ENCODE results near the gene MAPRE2.

Gene MAPRE2

DNA sequence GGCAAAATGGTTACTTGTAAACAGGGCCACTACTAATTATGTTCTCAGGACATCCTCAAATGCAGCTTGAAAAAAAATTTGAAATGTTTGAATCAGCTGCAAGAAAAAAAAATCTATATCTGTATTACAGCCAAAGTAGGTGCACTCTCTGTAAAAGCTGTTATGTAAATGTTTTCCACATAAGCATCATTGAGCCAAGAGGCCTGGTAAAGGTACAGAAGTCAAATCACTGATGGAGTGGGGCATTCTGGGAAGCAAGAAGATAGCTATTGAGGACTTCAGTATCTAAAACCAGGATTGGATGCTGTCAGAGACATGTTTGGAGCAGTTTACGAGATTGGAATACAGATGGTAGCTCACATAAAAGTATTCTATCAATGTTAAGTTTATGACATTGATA lies 80.3 kb downstream of the MAPRE2 start:
- no peak overlapping the region for H3K4me3 ChIP-seq (ENCODE audit: low read length)
- TF ChIP-seq ZNF274 (IDR thresholded peaks at IDR 0.05; ENCODE audit: low read depth, low read length), result no peak

- H3K4me3 ChIP-seq (ENCODE audit: low read length), result no peak overlapping the region
- TF ChIP-seq ZNF274 (IDR thresholded peaks at IDR 0.05; ENCODE audit: low read depth, low read length), result no peak
Observed at GRCh38 chr18:35122586-35123224, 81.5 kb downstream of the MAPRE2 start.

DNA sequence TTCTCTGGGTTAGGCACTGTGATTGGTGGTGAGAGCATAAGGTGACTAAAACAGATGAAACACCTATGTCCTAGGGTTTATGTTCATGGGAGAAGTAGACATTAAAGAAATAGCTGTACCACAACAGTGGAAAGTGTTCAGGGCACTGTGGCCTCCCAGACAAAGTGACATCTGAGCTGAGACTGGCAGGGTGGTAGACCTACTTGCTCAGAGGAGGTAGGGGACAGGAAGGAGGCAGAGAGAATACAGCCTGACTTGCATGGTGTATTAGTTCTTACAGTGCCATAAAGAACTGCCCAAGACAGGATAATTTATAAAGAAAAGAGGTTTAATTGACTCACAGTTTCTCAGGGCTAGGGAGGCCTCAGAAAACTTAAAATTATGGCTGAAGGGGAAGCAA lies 82.6 kb downstream of the MAPRE2 start:
- no peak for TF ChIP-seq ZNF274 (IDR thresholded peaks at IDR 0.05; ENCODE audit: low read depth, low read length)
- H3K4me3 ChIP-seq (ENCODE audit: low read length), result no peak overlapping the region

- no peak for TF ChIP-seq ZNF274 (IDR thresholded peaks at IDR 0.05; ENCODE audit: low read depth, low read length)
- no peak overlapping the region for H3K4me3 ChIP-seq (ENCODE audit: low read length)
Observed at GRCh38 chr18:35127201-35127600, 86.0 kb downstream of the MAPRE2 start.

DNA sequence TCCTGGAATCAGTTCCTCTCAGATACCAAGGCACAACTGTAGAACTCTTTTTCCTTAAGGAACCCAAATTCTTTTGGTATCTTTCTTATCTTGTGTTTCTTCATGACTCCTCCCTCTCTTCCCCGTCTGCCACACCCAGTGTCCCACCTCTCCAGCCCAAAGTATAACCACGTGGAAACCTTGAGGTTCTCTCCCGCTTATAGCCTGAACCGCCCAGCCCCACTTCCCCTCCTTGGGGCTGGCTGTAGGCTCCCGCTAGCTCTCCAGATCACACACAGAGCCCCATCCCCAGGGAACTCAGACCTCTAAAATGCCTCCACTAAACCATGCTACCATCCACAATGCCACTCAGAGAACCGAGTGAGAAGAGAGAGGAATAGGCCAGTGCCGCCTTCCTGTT lies 87.5 kb downstream of the MAPRE2 start:
- TF ChIP-seq ZNF274 (IDR thresholded peaks at IDR 0.05; ENCODE audit: low read depth, low read length), result no peak
- no peak overlapping the region for H3K4me3 ChIP-seq (ENCODE audit: low read length)

DNA sequence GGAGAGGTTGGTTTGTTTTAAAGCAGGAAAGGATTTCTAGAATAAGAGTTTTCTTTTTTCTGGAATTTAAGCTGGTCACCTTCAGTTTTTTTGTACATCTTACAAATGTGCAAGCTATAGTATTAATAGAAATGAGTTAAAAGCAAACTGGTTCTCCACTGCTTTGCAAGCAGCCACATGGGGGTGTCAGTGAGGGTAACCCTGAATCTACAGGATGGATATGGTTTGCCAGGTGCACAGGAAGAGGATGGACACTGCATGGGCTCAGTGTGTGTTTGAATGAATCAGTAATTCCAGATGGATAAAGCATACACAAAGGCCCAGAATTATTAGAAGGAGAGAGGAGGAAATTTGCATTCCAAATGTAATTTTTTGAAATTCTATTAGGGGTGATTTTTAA lies 89.0 kb downstream of the MAPRE2 start:
- no peak for TF ChIP-seq ZNF274 (IDR thresholded peaks at IDR 0.05; ENCODE audit: low read depth, low read length)

GRCh38 chr18:35131387-35132020 lies 90.3 kb downstream of the MAPRE2 start:
- H3K4me3 ChIP-seq (ENCODE audit: low read length), result no peak overlapping the region
- no peak for TF ChIP-seq ZNF274 (IDR thresholded peaks at IDR 0.05; ENCODE audit: low read depth, low read length)

More for the DNA sequence above, 89.0 kb downstream of the MAPRE2 start:
- H3K4me3 ChIP-seq (ENCODE audit: low read length), result no peak overlapping the region

DNA sequence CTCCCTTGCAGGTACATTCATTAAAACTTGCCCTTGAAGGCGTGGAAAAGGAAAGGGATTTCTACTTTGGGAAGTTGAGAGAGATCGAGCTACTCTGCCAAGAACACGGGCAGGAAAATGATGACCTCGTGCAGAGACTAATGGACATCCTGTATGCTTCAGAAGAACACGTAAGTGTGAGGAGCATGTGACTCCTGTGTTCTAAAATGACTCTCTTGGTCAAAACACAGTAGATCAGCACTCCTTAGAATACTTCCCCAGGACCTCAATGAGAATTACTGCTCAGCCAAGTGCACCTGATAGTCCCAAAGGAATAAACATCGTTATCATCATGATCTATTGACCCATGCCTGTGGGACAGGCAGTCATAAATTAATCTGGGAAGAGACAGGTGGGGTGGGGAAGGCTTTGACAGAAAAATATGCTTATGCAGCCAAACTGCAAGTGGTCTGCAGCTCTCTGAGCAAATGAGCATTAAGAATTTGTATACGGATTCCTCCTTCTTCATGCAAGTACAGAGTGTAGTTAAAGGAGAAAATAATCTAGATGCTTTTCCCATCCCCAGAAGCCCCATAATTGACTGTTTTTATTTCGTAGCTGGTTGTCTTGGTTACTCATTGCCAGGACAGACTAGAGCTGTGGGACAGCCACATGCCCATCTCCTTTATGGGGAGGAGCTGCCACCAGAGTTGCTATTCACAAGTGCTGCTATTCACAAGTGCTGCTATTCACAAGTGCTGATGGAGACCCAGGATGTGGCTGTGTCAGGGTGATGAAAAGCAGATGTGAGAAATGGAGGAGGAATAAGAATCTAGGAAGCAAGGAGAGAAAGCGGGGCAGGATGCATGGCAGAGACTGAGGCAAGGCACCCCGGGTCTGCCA lies 91.0 kb downstream of the MAPRE2 start:
- no peak for TF ChIP-seq ZNF274 (IDR thresholded peaks at IDR 0.05; ENCODE audit: low read depth, low read length)
- H3K4me3 ChIP-seq (ENCODE audit: low read length), result no peak overlapping the region

GRCh38 chr18:35134190-35134730 lies 93.0 kb downstream of the MAPRE2 start:
- no peak for TF ChIP-seq ZNF274 (IDR thresholded peaks at IDR 0.05; ENCODE audit: low read depth, low read length)

GRCh38 chr18:35134791-35135531 lies 93.7 kb downstream of the MAPRE2 start:
- no peak for TF ChIP-seq ZNF274 (IDR thresholded peaks at IDR 0.05; ENCODE audit: low read depth, low read length)
- no peak overlapping the region for H3K4me3 ChIP-seq (ENCODE audit: low read length)

More at GRCh38 chr18:35134190-35134730, 93.0 kb downstream of the MAPRE2 start:
- H3K4me3 ChIP-seq (ENCODE audit: low read length), result no peak overlapping the region

DNA sequence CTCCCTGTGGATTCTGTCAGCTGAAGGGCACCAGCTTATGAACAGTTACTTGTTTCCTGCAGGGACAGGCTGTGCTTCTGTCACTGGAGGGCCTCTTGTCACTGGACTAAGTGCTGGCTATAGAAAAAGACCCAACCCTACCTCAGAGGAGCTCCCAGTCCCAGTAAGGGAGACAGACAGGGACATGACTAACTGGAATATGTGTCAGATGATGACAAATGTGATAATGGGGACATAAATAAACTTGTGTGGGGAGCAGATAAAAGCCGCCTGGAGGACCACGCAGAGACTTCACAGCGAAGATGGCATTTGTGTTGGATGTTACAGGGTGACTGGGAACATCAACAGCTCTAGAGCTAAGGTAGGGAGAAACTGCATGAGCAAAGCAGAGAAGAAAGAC lies 95.0 kb downstream of the MAPRE2 start:
- TF ChIP-seq ZNF274 (IDR thresholded peaks at IDR 0.05; ENCODE audit: low read depth, low read length), result no peak
- H3K4me3 ChIP-seq (ENCODE audit: low read length), result no peak overlapping the region

- no peak for TF ChIP-seq ZNF274 (IDR thresholded peaks at IDR 0.05; ENCODE audit: low read depth, low read length)
Observed at GRCh38 chr18:35136885-35137284, 95.7 kb downstream of the MAPRE2 start.

GRCh38 chr18:35137632-35138031 lies 96.4 kb downstream of the MAPRE2 start:
- TF ChIP-seq ZNF274 (IDR thresholded peaks at IDR 0.05; ENCODE audit: low read depth, low read length), result no peak
- no peak overlapping the region for H3K4me3 ChIP-seq (ENCODE audit: low read length)

More at GRCh38 chr18:35136885-35137284, 95.7 kb downstream of the MAPRE2 start:
- no peak overlapping the region for H3K4me3 ChIP-seq (ENCODE audit: low read length)

- no peak overlapping the region for H3K4me3 ChIP-seq (ENCODE audit: low read length)
- TF ChIP-seq ZNF274 (IDR thresholded peaks at IDR 0.05; ENCODE audit: low read depth, low read length), result no peak
Observed at GRCh38 chr18:35138773-35139172, 97.6 kb downstream of the MAPRE2 start.
